Measurements from ENCODE around the gene ZNF132. TPM values are rescaled to one million over a fixed set of nuclear protein-coding genes. Genes with fewer than 3 reads are reported as not detected.

The ZNF132 gene
- total RNA-seq, 6 experiments from 2014 or later, result 0.75 to 2.8 (median 1.0) TPM

GRCh38 chr19:58480481-58480830 lies 40.5 kb upstream of the ZNF132 start:
- TF ChIP-seq CTCF (IDR thresholded peaks at IDR 0.05) (no peak), POLR2A (IDR thresholded peaks at IDR 0.05) (no peak)
- intact Hi-C loops (cut with DNase I), result no loop called here
- H3K9me3 ChIP-seq, result no peaks in the 10 kb centered on the region
- no peak overlapping the region for H3K4me3 ChIP-seq
- H3K36me3 ChIP-seq, result peaks cover 0 to 4% (median 0%) of the 10 kb centered on the region in 4 donors
- peaks cover 0 to 14% (median 4%) of the 10 kb centered on the region in 4 donors for H3K4me1 ChIP-seq
- DNase-seq (no peak), ATAC-seq (no peak)
- WGBS (ENCODE audit: insufficient coverage, low coverage, low lambda C conversion rate, missing lambda C conversion rate), result 80% methylated on average over 1 of the region's 20 CpGs
- no peaks in the 10 kb centered on the region for H3K27me3 ChIP-seq
- H3K27ac ChIP-seq, result no peak overlapping the region

GRCh38 chr19:58479736-58480480 lies 40.0 kb upstream of the ZNF132 start:
- TF ChIP-seq POLR2A (IDR thresholded peaks at IDR 0.05) (no peak), CTCF (IDR thresholded peaks at IDR 0.05) (no peak)
- ATAC-seq, result no peak

GRCh38 chr19:58479303-58479702 lies 39.4 kb upstream of the ZNF132 start:
- Histone ChIP-seq H3K4me3 (no peak overlapping the region), H3K27ac (no peak overlapping the region), H3K4me1 (peaks cover 0 to 24% (median 9%) of the 10 kb centered on the region in 4 donors), H3K36me3 (peaks cover 0 to 4% (median 0%) of the 10 kb centered on the region in 4 donors), H3K27me3 (no peaks in the 10 kb centered on the region), H3K9me3 (no peaks in the 10 kb centered on the region)
- intact Hi-C loops (cut with DNase I), result no loop called here
- no peak for DNase-seq
- TF ChIP-seq CTCF (IDR thresholded peaks at IDR 0.05), result no peak
- no peak for TF ChIP-seq POLR2A (IDR thresholded peaks at IDR 0.05)
- no peak for ATAC-seq
- 92% methylated on average over 4 of the region's 7 CpGs for WGBS (ENCODE audit: insufficient coverage, low coverage, low lambda C conversion rate, missing lambda C conversion rate)

More at GRCh38 chr19:58479736-58480480, 40.0 kb upstream of the ZNF132 start:
- Histone ChIP-seq H3K4me3 (no peak overlapping the region), H3K9me3 (no peaks in the 10 kb centered on the region), H3K4me1 (peaks cover 0 to 19% (median 7%) of the 10 kb centered on the region in 4 donors), H3K36me3 (peaks cover 0 to 4% (median 0%) of the 10 kb centered on the region in 4 donors), H3K27ac (no peak overlapping the region), H3K27me3 (no peaks in the 10 kb centered on the region)
- WGBS (ENCODE audit: insufficient coverage, low coverage, low lambda C conversion rate, missing lambda C conversion rate), result 93% methylated on average over 6 of the region's 28 CpGs
- DNase-seq, result peak in 1 of 3 donors; percentile 54
- intact Hi-C loops (cut with DNase I), result no loop called here

GRCh38 chr19:58477871-58478270 lies 37.9 kb upstream of the ZNF132 start:
- H3K27ac ChIP-seq, result peak overlapping the region in 2 of 3 donors; percentile 81 to 91

More at GRCh38 chr19:58477871-58478270, 37.9 kb upstream of the ZNF132 start:
- Histone ChIP-seq H3K27me3 (no peaks in the 10 kb centered on the region), H3K4me1 (peaks cover 0 to 24% (median 9%) of the 10 kb centered on the region in 4 donors), H3K4me3 (no peak overlapping the region), H3K36me3 (peaks cover 0 to 4% (median 0%) of the 10 kb centered on the region in 4 donors), H3K9me3 (no peaks in the 10 kb centered on the region)
- intact Hi-C loops (cut with DNase I), result no loop called here
- DNase-seq (peak in 1 of 3 donors; percentile 57), ATAC-seq (no peak)
- TF ChIP-seq POLR2A (IDR thresholded peaks at IDR 0.05) (no peak), CTCF (IDR thresholded peaks at IDR 0.05) (no peak)
- WGBS (ENCODE audit: insufficient coverage, low coverage, low lambda C conversion rate, missing lambda C conversion rate), result no CpG with 5 or more reads among the region's 1 CpG

Data from right lobe of liver (tissue), 6 donors.